Mucosa of descending colon (tissue), 3 donors: Measurements from ENCODE around the gene ANK3. TPM values are rescaled to one million over a fixed set of nuclear protein-coding genes. Genes with fewer than 3 reads are reported as not detected.
A peak's percentile ranks its signal among the peaks of the same experiment; 100 is the strongest.

Experiments used
- ATAC-seq: fragments of 200-7000 bp; cut with Tn5 transposase; one replicate; pipeline ENCODE4 v1.9.1; 2020; ENCODE audit warnings: mild to moderate bottlenecking, moderate library complexity
- DNase-seq, 3 donors: peaks; one replicate each; pipeline ENCODE4 v3.0.0-alpha.2; 2020
- H3K36me3 ChIP-seq: fragments of 200-600 bp; one replicate; pipeline ENCODE4 v1.8.0; 2021; ENCODE audit warnings: low read depth, mild to moderate bottlenecking
- H3K4me1 ChIP-seq: fragments of 200-600 bp; one replicate; pipeline ENCODE4 v1.8.0; 2021; ENCODE audit warnings: low read depth, mild to moderate bottlenecking
- H3K4me3 ChIP-seq: fragments of 200-600 bp; one replicate; pipeline ENCODE4 v1.8.0; 2021; ENCODE audit warnings: mild to moderate bottlenecking
- H3K9me3 ChIP-seq: fragments of 200-600 bp; one replicate; pipeline ENCODE4 v1.8.0; 2021; ENCODE audit warnings: mild to moderate bottlenecking
- intact Hi-C, 2 donors: fragments of 100-400 bp; cut with DNase I in 1 of 2; cut with micrococcal nuclease in 1 of 2; formaldehyde crosslinking; loops; one replicate each; pipeline versions ENCODE4 v1.11.0 to v1.11.1; 2022; cut with DNase I, micrococcal nuclease
- long read RNA-seq, 2 donors: library from polyadenylated mRNA; unstranded; transcript quantifications; one replicate each; pipeline ENCODE4 v2.0.0, GENCODE V29; 2019 to 2021
- total RNA-seq, 3 donors: library from RNA; stranded (reverse); fragmentation: NEBNext Ultra II Directional in 2 of 3; extraction: Animal tissue kit (Norgen Biotek cat#: 25700) in 2 of 3; gene quantifications; one replicate each; pipeline versions ENCODE4 v1.2.1 to v1.2.4, GENCODE V29; 2021 to 2023
- TF ChIP-seq, protein P1 (sequence below): fragments of 200-600 bp; IDR thresholded peaks from one replicate; pipeline ENCODE4 v1.8.0; 2022; ENCODE audit warnings: antibody characterized with exemption, mild to moderate bottlenecking
- donor health status: DM: no; HTN: no; CAD: no; lungs with moderate emphysema.
- donor health status: DM: no; HTN: no; CAD: no.
- donor health status: DM: no; HTN: yes; CAD: no.

Gene ANK3
- total RNA-seq, result 100 to 1,000 TPM in 1 of 3 donors, 10 to 100 TPM in 2; 67.7 to 145 (median 74.0) TPM
- long read RNA-seq, donor 1, partial matches to known transcripts, result 8 of 21 reads
- long read RNA-seq, donor 1, other reads (novel, unspliced or antisense), result 10 of 21 reads
- long read RNA-seq, donor 2, transcript ANK3-202 (21 exons, 3,811 nt), result major isoform, 5 of 18 reads
- long read RNA-seq, donor 2, partial matches to known transcripts, result 7 of 18 reads
- long read RNA-seq, donor 2, other reads (novel, unspliced or antisense), result 5 of 18 reads

DNA sequence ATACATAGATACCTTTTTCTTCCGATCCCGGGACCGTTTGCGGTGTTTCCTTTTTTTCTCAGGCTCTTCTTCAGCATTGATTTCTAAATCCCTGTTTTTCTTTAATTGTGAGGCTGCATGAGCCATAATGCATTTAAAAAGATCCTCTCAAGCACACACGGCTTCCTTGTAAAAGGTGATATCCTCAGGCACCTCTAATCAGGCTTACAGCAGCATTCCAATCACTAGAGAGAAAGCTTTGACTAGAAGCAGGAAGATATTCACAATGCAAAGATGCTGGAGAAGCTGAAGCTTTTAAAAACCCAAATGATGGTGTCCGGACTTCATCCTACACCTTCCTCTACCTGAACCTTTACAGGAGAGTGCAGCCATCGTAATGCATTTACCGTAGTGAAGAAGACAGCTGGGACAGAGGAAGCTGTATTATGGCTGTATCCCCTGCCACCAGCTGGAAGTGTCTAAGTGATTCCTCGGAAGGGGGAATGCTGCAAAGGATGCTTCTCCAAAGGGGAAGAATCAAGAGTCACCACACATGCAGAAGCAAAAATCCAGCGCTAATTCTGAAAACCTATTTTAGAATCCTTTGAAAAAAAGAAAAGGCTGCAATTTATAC lies at the start of gene ANK3:
ANK3 (minus strand) TSS at position 463 of the 613 bp plus-strand sequence; CDS start at position 126, 337 bp downstream.
- DNase-seq (no peak), ATAC-seq (no peak)
- intact Hi-C loops, result no loop called here
- peaks cover 8% of the 10 kb centered on the region for H3K4me1 ChIP-seq
- TF ChIP-seq, protein P1, sequence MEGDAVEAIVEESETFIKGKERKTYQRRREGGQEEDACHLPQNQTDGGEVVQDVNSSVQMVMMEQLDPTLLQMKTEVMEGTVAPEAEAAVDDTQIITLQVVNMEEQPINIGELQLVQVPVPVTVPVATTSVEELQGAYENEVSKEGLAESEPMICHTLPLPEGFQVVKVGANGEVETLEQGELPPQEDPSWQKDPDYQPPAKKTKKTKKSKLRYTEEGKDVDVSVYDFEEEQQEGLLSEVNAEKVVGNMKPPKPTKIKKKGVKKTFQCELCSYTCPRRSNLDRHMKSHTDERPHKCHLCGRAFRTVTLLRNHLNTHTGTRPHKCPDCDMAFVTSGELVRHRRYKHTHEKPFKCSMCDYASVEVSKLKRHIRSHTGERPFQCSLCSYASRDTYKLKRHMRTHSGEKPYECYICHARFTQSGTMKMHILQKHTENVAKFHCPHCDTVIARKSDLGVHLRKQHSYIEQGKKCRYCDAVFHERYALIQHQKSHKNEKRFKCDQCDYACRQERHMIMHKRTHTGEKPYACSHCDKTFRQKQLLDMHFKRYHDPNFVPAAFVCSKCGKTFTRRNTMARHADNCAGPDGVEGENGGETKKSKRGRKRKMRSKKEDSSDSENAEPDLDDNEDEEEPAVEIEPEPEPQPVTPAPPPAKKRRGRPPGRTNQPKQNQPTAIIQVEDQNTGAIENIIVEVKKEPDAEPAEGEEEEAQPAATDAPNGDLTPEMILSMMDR, result no peak
- no peaks in the 10 kb centered on the region for H3K36me3 ChIP-seq
- no peak within 1 kb of the TSS for H3K4me3 ChIP-seq
- H3K9me3 ChIP-seq, result no peaks in the 10 kb centered on the region

GRCh38 chr10:60434418-60435046 lies 44.9 kb upstream of the ANK3 start:
- Histone ChIP-seq H3K4me1 (no peaks in the 10 kb centered on the region), H3K4me3 (no peak overlapping the region), H3K9me3 (no peaks in the 10 kb centered on the region), H3K36me3 (no peaks in the 10 kb centered on the region)
- TF ChIP-seq, protein P1, result peak; percentile 37
- intact Hi-C loops, result loop anchor here (5.0 to 10.0 kb wide), 4 partner anchors 220 to 340 kb away; no protein-coding TSS in a partner anchor
- peak in 1 of 3 donors; percentile 73 for DNase-seq
- ATAC-seq, result peak; percentile 82

DNA sequence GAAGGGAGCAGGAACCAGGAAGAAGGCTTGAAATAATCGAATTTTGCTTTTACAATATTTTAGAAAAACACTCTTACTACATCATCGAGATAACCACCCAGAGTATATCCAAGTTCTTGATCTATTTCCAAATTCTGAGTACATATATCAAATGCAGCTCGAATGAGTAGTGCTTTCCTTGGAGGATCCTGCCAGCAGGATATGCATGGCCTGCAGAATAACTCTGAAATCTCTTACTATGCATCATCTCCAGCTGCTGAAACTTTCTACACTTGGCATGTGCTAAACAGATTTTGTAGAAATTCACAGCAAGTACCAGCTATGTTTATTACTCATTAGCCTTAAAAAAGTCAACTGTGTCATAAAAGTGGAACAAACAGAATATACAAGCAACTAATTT lies 44.0 kb upstream of the ANK3 start:
- TF ChIP-seq, protein P1, result no peak
- intact Hi-C loops, result loop anchor here (5.0 to 10.0 kb wide), 4 partner anchors 219 to 339 kb away; no protein-coding TSS in a partner anchor
- Histone ChIP-seq H3K4me1 (no peaks in the 10 kb centered on the region), H3K9me3 (no peaks in the 10 kb centered on the region), H3K4me3 (no peak overlapping the region), H3K36me3 (no peaks in the 10 kb centered on the region)
- DNase-seq (no peak), ATAC-seq (peak; percentile 36)

- no peak for DNase-seq
- Histone ChIP-seq H3K36me3 (no peaks in the 10 kb centered on the region), H3K4me1 (no peaks in the 10 kb centered on the region), H3K9me3 (no peaks in the 10 kb centered on the region), H3K4me3 (no peak overlapping the region)
- intact Hi-C loops, result loop anchor here (5.0 to 10.0 kb wide), 4 partner anchors 216 to 336 kb away; no protein-coding TSS in a partner anchor
- no peak for ATAC-seq
- TF ChIP-seq, protein P1, result no peak
Measured at GRCh38 chr10:60430836-60431597, 41.3 kb upstream of the ANK3 start.

DNA sequence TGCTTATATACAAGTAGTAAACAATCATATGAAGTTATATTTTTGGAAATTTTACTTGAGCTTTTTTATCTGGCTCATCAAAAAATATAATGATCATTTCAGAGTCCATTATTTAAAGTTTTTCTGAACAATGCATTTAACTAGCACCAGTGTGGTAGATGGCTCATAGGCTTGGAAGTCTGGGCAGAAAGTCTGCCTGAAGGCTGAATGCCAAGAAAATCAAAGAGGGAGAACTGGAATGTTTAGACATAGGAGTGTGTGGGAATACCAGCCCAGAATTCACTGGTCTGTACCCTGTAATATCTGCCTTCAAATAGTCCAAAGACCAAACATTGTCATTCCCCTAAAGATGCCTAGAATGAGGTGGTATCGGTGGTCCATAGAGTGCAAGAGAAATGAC lies 40.3 kb upstream of the ANK3 start:
- Histone ChIP-seq H3K4me3 (no peak overlapping the region), H3K4me1 (no peaks in the 10 kb centered on the region), H3K36me3 (no peaks in the 10 kb centered on the region), H3K9me3 (no peaks in the 10 kb centered on the region)
- TF ChIP-seq, protein P1, result no peak
- ATAC-seq, result no peak
- intact Hi-C loops, result loop anchor here (5.0 to 10.0 kb wide), 4 partner anchors 215 to 335 kb away; no protein-coding TSS in a partner anchor
- DNase-seq, result no peak
